ENCODE measurements around the gene PTPRJ. TPM values are rescaled to one million over a fixed set of nuclear protein-coding genes. Genes with fewer than 3 reads are reported as not detected.

Gene PTPRJ
- total and polyA plus RNA-seq, 3 donors from 2014 or later = 4.3 to 8.2 (median 6.6) TPM

DNA sequence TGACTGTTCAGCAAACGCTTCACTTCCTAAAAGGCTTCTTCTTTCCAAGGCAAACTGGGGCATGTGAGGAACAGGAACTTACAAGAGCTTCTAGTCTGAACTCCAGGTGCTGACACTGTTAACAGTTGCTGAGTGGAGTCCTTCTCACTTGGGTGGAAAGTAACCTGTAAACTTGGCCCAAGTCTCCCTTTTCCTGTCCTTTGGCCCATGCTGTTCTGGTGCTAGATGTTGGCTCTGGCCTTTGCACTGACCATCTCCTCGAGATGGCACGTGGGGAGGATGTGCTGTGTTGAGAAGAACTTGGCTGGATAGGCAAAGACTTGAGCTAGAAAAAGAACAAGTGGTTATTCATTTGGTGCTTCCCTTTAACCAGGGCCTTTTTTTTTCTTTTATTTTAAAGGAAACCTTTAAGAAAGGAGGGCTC is 53.6 kb downstream of the PTPRJ start:
- DNase-seq = no peak
- Histone ChIP-seq H3K36me3 (ENCODE audit: low read depth, missing control alignments) (no peaks in the 10 kb centered on the region), H3K27ac (no peak overlapping the region), H3K27me3 (no peaks in the 10 kb centered on the region), H3K4me3 (no peak overlapping the region), H3K4me1 (no peaks in the 10 kb centered on the region), H3K9me3 (no peaks in the 10 kb centered on the region)
- TF ChIP-seq, protein P1, sequence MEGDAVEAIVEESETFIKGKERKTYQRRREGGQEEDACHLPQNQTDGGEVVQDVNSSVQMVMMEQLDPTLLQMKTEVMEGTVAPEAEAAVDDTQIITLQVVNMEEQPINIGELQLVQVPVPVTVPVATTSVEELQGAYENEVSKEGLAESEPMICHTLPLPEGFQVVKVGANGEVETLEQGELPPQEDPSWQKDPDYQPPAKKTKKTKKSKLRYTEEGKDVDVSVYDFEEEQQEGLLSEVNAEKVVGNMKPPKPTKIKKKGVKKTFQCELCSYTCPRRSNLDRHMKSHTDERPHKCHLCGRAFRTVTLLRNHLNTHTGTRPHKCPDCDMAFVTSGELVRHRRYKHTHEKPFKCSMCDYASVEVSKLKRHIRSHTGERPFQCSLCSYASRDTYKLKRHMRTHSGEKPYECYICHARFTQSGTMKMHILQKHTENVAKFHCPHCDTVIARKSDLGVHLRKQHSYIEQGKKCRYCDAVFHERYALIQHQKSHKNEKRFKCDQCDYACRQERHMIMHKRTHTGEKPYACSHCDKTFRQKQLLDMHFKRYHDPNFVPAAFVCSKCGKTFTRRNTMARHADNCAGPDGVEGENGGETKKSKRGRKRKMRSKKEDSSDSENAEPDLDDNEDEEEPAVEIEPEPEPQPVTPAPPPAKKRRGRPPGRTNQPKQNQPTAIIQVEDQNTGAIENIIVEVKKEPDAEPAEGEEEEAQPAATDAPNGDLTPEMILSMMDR (IDR thresholded peaks at IDR 0.05) = no peak
- no peak for TF ChIP-seq POLR2A (IDR thresholded peaks at IDR 0.05)
- intact Hi-C loops (cut with DNase I; ENCODE audit: low total_unique reads) = no loop called here
- 66 to 84% methylated on average over 3 of the region's 3 CpGs for WGBS, 2 donors

GRCh38 chr11:48034926-48035871 is 54.8 kb downstream of the PTPRJ start:
- no peak overlapping the region for H3K4me3 ChIP-seq
- H3K36me3 ChIP-seq (ENCODE audit: low read depth, missing control alignments) = no peaks in the 10 kb centered on the region
- no peak for DNase-seq
- H3K27me3 ChIP-seq = no peaks in the 10 kb centered on the region
- intact Hi-C loops (cut with DNase I; ENCODE audit: low total_unique reads) = no loop called here
- no peak overlapping the region for H3K27ac ChIP-seq
- H3K9me3 ChIP-seq = no peaks in the 10 kb centered on the region
- TF ChIP-seq, protein P1 (IDR thresholded peaks at IDR 0.05) = no peak
- TF ChIP-seq POLR2A (IDR thresholded peaks at IDR 0.05) = no peak
- H3K4me1 ChIP-seq = no peaks in the 10 kb centered on the region
- WGBS, 2 donors = 79 to 86% methylated on average over 14 of the region's 14 CpGs

GRCh38 chr11:48036011-48036410 is 55.7 kb downstream of the PTPRJ start:
- no peak for TF ChIP-seq POLR2A (IDR thresholded peaks at IDR 0.05)
- TF ChIP-seq, protein P1 (IDR thresholded peaks at IDR 0.05) = no peak

DNA sequence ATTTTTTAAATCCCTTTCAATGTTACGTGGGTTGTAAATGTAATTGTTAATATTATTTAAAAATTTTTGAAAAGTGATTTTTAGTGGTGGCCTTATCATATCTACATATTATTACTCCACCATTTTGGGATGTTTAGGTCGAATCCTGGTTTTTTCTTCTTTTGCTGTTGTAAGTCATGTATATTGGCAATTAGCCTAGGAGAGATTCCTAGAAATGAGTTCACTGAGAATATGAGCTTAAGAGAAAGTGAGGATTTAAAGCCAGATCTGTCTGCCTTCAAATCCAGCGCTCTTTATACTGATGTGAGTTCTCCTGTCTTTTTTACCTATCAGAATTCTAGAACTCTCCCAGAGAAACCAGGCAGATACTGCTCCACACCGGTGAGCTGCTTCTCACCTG is 56.1 kb downstream of the PTPRJ start:
- TF ChIP-seq, protein P1 (IDR thresholded peaks at IDR 0.05) = no peak
- no peak for TF ChIP-seq POLR2A (IDR thresholded peaks at IDR 0.05)
- no peaks in the 10 kb centered on the region for H3K9me3 ChIP-seq
- H3K27ac ChIP-seq = no peak overlapping the region
- H3K36me3 ChIP-seq (ENCODE audit: low read depth, missing control alignments) = no peaks in the 10 kb centered on the region
- no peak for DNase-seq
- intact Hi-C loops (cut with DNase I; ENCODE audit: low total_unique reads) = no loop called here
- no peaks in the 10 kb centered on the region for H3K4me1 ChIP-seq
- 78 to 82% methylated on average over 4 of the region's 4 CpGs for WGBS, 2 donors
- no peaks in the 10 kb centered on the region for H3K27me3 ChIP-seq
- no peak overlapping the region for H3K4me3 ChIP-seq

More at GRCh38 chr11:48036011-48036410, 55.7 kb downstream of the PTPRJ start:
- 50 to 53% methylated on average over 1 of the region's 1 CpG for WGBS, 2 donors
- intact Hi-C loops (cut with DNase I; ENCODE audit: low total_unique reads) = no loop called here
- Histone ChIP-seq H3K4me1 (no peaks in the 10 kb centered on the region), H3K4me3 (no peak overlapping the region), H3K27me3 (no peaks in the 10 kb centered on the region), H3K27ac (no peak overlapping the region), H3K36me3 (ENCODE audit: low read depth, missing control alignments) (no peaks in the 10 kb centered on the region), H3K9me3 (no peaks in the 10 kb centered on the region)
- DNase-seq = no peak
